Amygdala (tissue), 56 donors: ENCODE data around the gene PRKN.
"Not testable (repeated sequence)": the region's sequence is repeated elsewhere in the genome, so short reads cannot be mapped to it uniquely, and the experiment has no call there.

ENCODE experiments used
- DNase-seq, 56 donors: peaks; one replicate each; lab custom pipeline; 2025; lab: John Stamatoyannopoulos, UW

PRKN gene

DNA sequence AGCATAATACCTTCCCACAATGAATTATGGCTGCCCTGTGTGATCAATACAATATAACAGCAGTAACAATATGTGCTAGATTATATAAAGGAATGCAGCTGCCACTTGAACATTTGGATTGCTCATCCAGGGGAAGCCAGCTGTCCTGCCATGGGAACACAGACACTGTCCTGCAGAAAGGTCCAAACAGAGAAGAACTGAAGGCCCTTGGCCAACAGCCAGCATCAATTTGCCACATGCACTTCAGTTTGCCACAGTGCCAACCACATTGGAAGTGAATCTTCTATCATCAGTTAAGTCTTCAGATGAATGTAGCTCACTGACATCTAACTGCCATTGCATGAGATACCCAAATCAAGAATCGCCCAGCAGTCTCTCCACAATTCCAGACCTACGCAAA is 332.4 kb downstream of the PRKN start:
- DNase-seq, result peak in 2 of 56 donors; percentile 5 to 19

- not testable (repeated sequence) for DNase-seq
Observed at GRCh38 chr6:162390961-162391811, 336.4 kb downstream of the PRKN start.

GRCh38 chr6:162389343-162390085 is 338.1 kb downstream of the PRKN start:
- DNase-seq, result no peak

- no peak for DNase-seq
Observed at GRCh38 chr6:162388383-162388777, 339.2 kb downstream of the PRKN start.

DNA sequence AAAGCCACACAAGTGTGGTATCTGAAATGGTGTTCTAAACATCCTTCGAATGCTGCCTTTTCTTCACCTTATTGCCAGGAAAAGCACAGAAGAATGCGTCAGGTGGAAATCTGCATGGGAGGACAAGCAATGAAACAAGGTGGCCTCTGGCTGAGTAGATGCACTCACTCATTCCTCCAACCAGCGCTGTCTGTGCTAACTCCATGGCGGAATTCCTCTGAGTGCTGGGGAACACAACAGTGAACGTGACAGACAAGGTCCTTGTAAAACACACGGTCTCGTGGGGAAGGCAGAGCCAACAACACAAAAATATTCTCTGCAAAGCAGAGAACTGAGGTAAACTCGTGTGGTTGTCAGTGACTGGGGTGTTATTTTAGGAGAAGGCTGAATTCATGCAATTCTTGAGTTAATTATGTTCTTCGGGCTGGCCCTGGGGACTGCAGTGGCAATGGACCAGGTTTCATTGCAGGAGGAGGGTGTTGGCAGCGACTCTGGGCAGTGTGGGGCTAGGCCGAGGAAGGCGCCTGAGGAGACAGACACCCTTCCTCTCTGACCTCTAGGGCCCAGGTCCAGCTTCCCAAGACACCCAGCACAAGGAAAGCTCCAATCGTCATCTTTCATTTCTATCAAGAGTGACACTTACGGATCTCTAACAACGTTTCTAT is 339.7 kb downstream of the PRKN start:
- peak in 2 of 56 donors; percentile 8 to 10 for DNase-seq

GRCh38 chr6:162385980-162386379 is 341.6 kb downstream of the PRKN start:
- DNase-seq, result no peak

- no peak for DNase-seq
Observed at GRCh38 chr6:162379757-162380409, 347.7 kb downstream of the PRKN start.

GRCh38 chr6:162377735-162378134 is 349.8 kb downstream of the PRKN start:
- DNase-seq, result no peak

- DNase-seq, result no peak
Observed at GRCh38 chr6:162373868-162374267, 353.7 kb downstream of the PRKN start.

GRCh38 chr6:162373192-162373591 is 354.4 kb downstream of the PRKN start:
- DNase-seq, result no peak

DNA sequence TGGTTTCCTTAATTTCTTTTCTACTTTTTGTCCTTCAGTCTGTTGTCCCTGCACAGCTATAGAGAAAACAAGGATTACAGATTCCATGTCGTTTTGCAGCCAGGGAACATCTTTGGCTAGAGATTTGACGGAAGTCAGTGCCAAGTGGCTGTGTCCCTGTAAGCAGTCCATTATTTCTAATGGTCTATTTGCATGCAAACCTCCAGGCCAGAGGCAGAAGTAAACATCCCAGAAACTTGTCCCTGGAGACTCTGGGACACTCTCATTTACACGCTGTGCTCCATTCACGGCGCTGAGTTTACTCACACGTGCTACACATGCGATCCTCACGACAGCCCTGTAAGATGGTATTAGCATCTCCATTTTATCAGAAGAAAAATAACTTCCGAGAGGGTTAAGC is 355.5 kb downstream of the PRKN start:
- no peak for DNase-seq

DNA sequence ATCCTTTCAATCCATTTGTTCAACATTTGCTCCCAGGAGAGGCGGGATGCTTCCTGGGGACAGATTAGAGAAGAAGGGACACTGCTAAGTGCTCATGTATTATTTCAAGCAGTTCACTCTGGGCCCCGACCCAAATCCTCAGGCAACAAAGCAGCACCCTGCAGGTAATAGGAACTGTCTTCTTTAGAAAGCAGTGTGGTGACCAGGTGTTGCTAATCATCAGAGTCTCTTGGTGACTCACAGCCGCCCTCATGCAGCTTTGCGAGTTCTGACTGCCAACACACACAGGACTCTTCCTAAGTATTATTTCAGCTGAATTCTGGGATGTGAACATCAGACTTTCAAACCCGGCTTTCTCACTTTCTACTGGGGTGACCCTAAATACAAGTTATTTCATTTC is 356.4 kb downstream of the PRKN start:
- no peak for DNase-seq

GRCh38 chr6:162369091-162369490 is 358.5 kb downstream of the PRKN start:
- no peak for DNase-seq

- DNase-seq, result no peak
Observed at GRCh38 chr6:162364488-162364887, 363.1 kb downstream of the PRKN start.

GRCh38 chr6:162363757-162364156 is 363.8 kb downstream of the PRKN start:
- DNase-seq, result no peak

DNA sequence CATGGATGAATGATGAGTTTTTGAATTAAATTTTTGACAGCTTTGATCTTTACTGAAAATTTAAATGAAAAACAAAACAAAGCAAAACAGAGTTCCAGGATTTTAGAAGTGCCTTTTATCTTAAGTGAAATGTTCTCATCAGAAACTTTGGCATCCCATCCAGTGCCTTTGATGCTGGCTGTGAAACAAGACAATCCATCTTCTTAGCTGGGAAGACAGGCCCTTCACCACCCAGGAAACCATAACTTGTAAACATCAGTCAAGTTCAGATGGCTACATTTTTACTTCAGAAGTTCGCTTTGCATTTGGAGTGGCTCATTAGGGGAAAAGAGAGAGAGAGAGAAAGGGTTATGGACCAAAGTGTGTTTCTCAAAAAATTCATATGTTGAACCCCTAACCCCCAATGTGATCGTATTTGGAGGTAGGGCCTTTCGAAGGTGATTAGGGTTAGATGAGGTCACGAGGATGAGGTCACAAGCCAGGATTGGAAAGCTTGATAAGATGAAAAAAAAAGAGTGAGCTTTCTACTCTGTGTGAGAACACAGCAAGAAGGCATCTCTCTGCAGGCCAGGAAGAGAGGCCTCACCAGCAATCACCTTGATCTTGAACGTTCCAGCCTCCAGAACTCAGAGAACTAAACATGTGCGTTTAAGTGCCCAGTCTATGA is 366.5 kb downstream of the PRKN start:
- no peak for DNase-seq

GRCh38 chr6:162358625-162359024 is 368.9 kb downstream of the PRKN start:
- DNase-seq, result no peak

GRCh38 chr6:162345051-162345511 is 382.5 kb downstream of the PRKN start:
- no peak for DNase-seq

- DNase-seq, result no peak
Observed at GRCh38 chr6:162344646-162345010, 382.9 kb downstream of the PRKN start.
